Measurements from ENCODE around the gene RAB1B. TPM values are rescaled to one million over a fixed set of nuclear protein-coding genes. Genes with fewer than 3 reads are reported as not detected.

RAB1B gene
- total RNA-seq, 2 donors from 2014 or later, result 122 to 126 TPM

DNA sequence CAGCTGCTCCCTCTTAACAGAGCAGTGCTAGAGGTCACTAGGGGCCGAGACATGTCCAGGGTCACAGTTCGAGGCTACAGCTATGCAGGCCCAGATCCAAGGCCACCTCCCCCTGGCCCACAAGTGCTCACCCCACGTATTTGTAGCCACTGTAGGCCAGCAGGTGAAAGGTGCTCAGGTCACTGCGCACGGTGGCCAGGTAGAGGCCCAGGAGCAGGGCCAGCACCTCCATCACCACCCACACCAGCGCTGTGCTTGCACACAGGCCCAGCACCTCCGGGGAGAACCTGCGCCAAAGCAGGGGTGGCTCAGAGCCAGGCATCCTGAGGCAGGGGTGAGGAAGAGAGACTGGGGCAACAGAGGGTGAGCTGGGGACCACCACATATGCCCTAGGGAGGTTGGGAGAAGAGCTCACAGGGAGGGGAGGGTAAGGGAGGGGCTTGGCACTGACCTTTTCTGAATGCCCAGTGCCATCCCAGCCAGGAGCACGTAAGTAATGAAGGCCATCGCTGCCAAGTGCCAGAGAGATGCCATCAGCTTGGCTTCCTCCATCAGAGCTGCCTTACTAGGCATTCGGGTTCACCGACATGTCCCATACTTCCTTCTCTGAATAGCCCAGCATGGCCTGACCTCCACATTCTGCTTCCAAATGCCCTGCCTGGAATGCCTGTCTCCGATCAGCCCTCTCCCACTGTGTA is 17.0 kb downstream of the RAB1B start:
- Histone ChIP-seq H3K36me3 (ENCODE audit: control insufficient read depth, insufficient read depth, low read length) (peaks cover 26% of the 10 kb centered on the region), H3K4me1 (ENCODE audit: control insufficient read depth, insufficient read depth, low read length) (peaks cover 3% of the 10 kb centered on the region), H3K27ac (ENCODE audit: low read depth, low read length) (no peak overlapping the region), H3K27me3 (ENCODE audit: control insufficient read depth, insufficient read depth, low read length, poor library complexity, severe bottlenecking) (peaks cover 6% of the 10 kb centered on the region), H3K4me3 (ENCODE audit: low read length) (no peak overlapping the region), H3K9ac (ENCODE audit: extremely low read depth, low read length, poor library complexity, severe bottlenecking) (no peak overlapping the region), H3K9me3 (ENCODE audit: control insufficient read depth, low read length) (no peaks in the 10 kb centered on the region)
- Mint-ChIP-seq H3K9me3 (no peaks in the 10 kb centered on the region), H3K27me3 (ENCODE audit: insufficient read depth) (peaks cover 23% of the 10 kb centered on the region), H3K36me3 (ENCODE audit: low read depth) (peaks cover 6% of the 10 kb centered on the region), H3K4me1 (peaks cover 6% of the 10 kb centered on the region), H3K4me3 (no peak overlapping the region), H3K27ac (no peak overlapping the region)
- WGBS, 2 experiments (ENCODE audit: insufficient coverage in 1 of 2, insufficient read length in 1 of 2), result 92 to 95% methylated on average over 7 to 13 of the region's 13 CpGs
- no peak for TF ChIP-seq CTCF (conservative IDR thresholded peaks at IDR 0.05)
- DNase-seq, result peak; percentile 35

DNA sequence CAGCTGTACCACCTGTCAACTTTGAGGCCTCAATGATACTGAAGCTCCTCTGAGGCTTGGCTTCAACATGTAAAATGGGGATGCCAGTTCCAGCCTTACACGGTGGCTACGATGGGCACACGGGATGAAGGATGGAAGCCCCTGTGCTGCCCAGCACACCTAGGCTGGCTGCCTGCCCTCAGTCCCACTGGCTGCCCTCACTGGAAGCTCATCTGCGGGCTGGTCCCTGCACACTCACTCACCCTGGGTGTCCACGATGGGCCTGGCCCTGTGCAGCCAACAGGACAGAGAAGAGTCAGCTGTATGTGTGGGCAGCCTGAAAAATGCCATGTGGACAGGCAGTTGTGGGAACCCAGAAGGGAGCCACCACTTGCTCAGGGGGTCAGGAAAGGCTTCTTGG is 18.3 kb downstream of the RAB1B start:
- 93 to 100% methylated on average over 3 to 5 of the region's 5 CpGs for WGBS, 2 experiments (ENCODE audit: insufficient coverage in 1 of 2, insufficient read length in 1 of 2)
- no peak for TF ChIP-seq CTCF (conservative IDR thresholded peaks at IDR 0.05)
- peaks cover 23% of the 10 kb centered on the region for H3K27me3 Mint-ChIP-seq (ENCODE audit: insufficient read depth)
- H3K4me3 ChIP-seq (ENCODE audit: low read length), result no peak overlapping the region
- H3K4me3 Mint-ChIP-seq, result no peak overlapping the region
- peaks cover 6% of the 10 kb centered on the region for H3K36me3 Mint-ChIP-seq (ENCODE audit: low read depth)
- DNase-seq, result no peak
- no peaks in the 10 kb centered on the region for H3K9me3 Mint-ChIP-seq
- H3K9ac ChIP-seq (ENCODE audit: extremely low read depth, low read length, poor library complexity, severe bottlenecking), result no peak overlapping the region
- peaks cover 19% of the 10 kb centered on the region for H3K27me3 ChIP-seq (ENCODE audit: control insufficient read depth, insufficient read depth, low read length, poor library complexity, severe bottlenecking)
- peaks cover 6% of the 10 kb centered on the region for H3K4me1 Mint-ChIP-seq
- H3K36me3 ChIP-seq (ENCODE audit: control insufficient read depth, insufficient read depth, low read length), result peaks cover 26% of the 10 kb centered on the region
- no peaks in the 10 kb centered on the region for H3K9me3 ChIP-seq (ENCODE audit: control insufficient read depth, low read length)
- H3K27ac ChIP-seq (ENCODE audit: low read depth, low read length), result no peak overlapping the region
- H3K27ac Mint-ChIP-seq, result no peak overlapping the region
- peaks cover 3% of the 10 kb centered on the region for H3K4me1 ChIP-seq (ENCODE audit: control insufficient read depth, insufficient read depth, low read length)

DNA sequence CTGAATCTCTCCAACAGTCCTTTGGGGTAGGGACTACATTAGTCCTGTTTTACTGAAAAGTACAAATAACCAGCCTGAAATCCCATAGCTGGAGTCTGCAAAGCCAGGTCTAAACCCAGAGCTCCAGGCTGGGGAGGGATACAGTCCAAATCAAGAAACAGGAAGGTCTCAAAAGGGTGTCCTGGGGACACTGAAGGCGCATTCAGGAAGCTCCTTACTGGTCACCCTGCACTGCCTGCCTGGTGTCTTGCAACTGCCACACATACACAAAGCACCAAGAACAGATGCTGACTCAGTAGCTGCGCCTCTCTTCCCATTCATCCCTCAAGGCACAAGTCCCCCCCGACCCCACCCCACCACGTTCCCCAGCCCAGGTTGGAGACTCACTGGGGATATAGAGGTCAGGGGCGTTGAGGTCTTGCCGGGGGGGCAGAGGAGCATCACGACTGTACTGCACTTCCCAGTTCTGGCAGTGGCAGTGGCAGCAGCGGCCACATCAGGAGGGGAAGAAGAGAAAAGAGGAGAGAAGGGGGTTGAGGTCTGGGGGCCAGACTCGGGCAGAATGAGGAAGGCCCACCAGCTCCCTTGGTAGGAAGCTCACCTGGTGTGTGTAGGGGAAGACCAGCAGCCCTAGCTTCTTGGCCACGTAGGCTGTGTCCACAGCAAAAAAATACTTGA is 18.9 kb downstream of the RAB1B start:
- Mint-ChIP-seq H3K9me3 (no peaks in the 10 kb centered on the region), H3K4me1 (peaks cover 6% of the 10 kb centered on the region), H3K36me3 (ENCODE audit: low read depth) (peaks cover 6% of the 10 kb centered on the region), H3K4me3 (peak overlapping the region; percentile 75), H3K27ac (no peak overlapping the region), H3K27me3 (ENCODE audit: insufficient read depth) (peaks cover 25% of the 10 kb centered on the region)
- TF ChIP-seq CTCF (conservative IDR thresholded peaks at IDR 0.05), result no peak
- no peak overlapping the region for H3K27ac ChIP-seq (ENCODE audit: low read depth, low read length)
- H3K4me3 ChIP-seq (ENCODE audit: low read length), result peak overlapping the region; percentile 97
- 89 to 100% methylated on average over 4 to 10 of the region's 10 CpGs for WGBS, 2 experiments (ENCODE audit: insufficient coverage in 1 of 2, insufficient read length in 1 of 2)
- peaks cover 3% of the 10 kb centered on the region for H3K4me1 ChIP-seq (ENCODE audit: control insufficient read depth, insufficient read depth, low read length)
- no peak overlapping the region for H3K9ac ChIP-seq (ENCODE audit: extremely low read depth, low read length, poor library complexity, severe bottlenecking)
- peaks cover 26% of the 10 kb centered on the region for H3K27me3 ChIP-seq (ENCODE audit: control insufficient read depth, insufficient read depth, low read length, poor library complexity, severe bottlenecking)
- no peaks in the 10 kb centered on the region for H3K9me3 ChIP-seq (ENCODE audit: control insufficient read depth, low read length)
- H3K36me3 ChIP-seq (ENCODE audit: control insufficient read depth, insufficient read depth, low read length), result peaks cover 26% of the 10 kb centered on the region
- DNase-seq, result no peak
